ENCODE results near the gene FBXO22.
A peak's percentile ranks its signal among the peaks of the same experiment; 100 is the strongest.
"Not testable (repeated sequence)": the region's sequence is repeated elsewhere in the genome, so short reads cannot be mapped to it uniquely, and the experiment has no call there.

FBXO22 gene

DNA sequence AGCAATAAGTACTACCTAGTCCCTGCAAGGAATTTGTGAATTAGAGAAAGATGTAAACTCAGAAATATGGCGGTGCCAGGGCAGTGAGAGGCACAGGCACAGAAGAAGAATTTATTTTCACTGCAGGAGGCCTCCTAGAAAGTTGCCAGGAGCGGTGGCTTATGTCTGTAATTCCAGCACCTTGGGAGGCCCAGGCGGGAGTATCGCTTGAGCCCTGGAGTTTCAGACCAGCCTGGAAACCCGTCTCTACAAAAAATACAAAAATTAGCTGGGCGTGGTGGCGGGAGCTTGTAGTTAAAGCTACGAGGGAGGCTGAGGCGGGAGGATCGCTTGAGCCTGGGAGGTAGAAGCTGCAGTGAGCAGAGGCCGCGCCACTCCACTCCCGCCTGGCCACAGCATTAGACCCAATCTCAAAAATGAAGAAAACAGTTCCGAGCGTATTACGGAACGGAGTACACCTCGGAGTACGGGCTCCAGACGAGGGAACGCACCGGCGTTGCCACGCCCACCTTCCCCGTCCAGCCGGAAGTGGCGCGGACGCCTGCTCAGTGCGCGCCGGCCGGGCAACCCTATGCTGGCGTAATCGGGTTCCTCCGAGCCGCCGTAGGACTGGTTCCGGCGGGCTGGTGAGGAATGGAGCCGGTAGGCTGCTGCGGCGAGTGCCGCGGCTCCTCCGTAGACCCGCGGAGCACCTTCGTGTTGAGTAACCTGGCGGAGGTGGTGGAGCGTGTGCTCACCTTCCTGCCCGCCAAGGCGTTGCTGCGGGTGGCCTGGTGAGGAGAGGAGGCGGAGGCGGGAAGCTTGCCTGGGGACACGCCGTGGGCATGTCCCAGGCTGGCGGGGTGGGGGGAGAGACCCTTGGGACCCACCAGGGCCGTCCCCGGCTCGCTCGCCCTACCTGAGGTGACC, at the start of gene FBXO22:
TSS of gene FBXO22 (plus strand) at position 548 of the 909 bp plus-strand sequence. CDS start at position 634, 86 bp downstream.
- DNase-seq, result peak; percentile 90 to 91

DNA sequence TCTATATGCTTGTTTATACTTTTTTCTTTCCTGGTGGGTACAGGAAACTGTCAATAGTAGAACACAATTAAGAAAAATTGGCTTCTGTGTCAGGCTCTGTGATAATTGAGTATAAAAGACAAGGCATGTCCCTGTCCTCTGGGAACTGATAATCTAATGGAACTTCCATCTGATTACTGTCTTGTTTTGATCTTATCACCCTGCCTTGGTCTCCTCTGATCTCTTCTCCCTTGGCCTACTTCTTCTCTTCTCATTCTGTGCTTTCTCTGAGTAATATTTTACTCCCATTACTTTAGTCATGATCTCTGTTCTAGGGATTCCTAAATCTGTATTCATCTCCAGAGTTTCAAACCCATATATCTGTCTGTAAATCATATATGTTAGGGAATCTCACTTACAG, 45.8 kb upstream of the FBXO22 start:
- DNase-seq, result no peak

DNA sequence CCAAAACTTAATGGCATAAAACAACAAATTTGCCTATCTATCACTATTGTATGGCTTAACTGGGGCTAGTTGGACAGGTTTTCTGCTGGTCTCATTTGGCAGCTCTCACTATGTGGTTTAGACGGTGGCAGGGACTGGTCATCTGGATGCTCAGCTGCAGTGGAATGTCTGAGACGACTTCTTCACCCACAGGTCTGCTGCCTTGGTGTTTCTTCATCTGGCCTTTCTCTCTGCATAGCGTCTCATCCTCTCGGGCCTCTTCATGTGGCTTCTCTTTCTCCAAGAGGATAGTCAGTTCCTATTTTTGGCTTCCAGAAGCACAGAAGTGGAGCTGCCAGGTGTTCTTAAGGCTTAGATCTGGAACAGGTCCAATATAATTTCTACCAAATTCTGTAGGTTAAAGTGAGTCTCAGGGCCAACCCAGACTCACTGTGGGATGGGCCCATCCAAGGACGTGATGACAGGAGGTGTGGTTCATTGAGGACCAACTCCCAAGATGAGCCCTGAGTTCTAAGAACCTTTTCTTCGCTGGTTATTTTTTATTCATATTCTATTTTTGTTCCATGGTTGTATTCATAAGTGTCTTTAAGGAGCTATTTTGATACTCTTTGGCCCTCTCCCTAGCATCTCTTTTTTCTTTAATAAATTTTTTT, 41.8 kb upstream of the FBXO22 start:
- no peak for DNase-seq

DNA sequence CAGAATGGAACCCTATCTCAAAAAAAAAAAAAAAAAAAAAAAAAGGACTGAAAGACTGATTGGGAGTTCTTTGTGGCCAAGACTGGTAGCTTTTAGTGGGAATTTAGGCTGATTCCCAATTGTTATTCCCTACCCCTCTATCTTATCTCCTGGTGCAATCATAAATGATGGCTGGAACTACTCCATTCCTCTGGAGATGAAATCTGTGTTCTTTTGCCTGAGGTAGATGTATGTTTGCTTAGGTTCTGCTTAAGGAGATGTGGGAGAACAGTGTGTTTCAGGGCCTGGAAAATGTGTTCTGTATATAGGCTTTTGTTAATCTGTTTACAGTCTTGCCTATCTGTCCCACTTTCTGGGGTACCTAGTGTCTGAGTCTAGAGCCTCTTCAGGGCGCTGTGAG, 40.9 kb upstream of the FBXO22 start:
- DNase-seq, result no peak

DNA sequence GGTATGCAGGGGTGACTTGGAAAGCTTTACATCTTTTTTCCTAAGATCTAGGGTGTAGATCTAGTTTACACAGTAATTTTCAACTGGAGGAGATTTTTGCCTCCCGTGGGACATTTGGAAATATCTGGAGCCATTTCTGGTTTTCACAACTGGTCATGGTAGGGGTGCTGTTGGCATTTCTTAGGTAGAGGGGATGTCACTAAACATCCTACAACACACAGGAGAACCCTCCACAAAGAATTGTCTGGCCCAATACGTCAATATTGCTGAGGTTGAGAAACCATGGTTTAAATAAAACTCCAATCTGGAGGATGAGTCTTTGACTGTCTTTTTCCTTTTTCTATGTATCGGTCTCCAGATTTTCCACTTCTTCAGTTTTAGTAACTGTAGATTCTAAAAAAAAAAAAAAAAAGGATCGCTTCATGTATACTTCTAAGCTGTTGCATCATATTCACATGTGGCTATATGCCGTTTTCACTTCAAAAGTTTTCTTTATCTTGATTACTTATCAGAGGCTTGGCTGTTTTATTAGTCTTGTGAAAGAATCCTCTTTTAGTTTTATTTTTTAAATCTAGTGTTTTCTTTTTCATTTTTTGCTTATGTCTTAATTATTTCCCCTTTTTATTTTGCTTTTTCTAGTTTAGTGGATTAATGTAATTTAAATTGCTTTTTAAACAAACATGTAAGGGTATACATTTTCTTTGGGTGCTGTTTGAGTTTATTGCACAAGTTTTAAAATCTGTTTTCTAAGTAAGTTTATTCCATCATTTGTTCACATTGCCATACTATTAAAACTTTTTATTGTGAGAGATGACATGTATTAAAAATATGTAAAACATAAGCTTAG, 39.2 kb upstream of the FBXO22 start:
- DNase-seq, result no peak

DNA sequence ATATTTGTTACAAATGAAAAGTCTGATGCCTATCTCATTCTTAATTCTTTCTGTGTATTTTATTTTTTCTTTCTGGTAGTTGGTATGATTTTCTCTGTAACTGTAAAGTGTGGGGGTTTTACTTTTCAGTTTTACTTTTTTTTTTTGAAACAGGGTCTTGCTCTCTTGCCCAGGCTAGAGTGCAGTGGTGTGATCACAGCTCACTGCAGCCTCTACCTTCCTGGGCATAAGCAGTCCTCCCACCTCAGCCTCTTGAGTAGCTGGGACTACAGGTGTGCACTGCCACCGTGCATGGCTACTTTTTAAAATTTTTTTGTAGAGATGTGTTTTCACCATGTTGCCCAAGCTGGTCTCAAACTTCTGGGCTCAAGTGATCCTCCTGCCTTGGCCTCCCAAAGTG, 37.6 kb upstream of the FBXO22 start:
- not testable (repeated sequence) for DNase-seq

DNA sequence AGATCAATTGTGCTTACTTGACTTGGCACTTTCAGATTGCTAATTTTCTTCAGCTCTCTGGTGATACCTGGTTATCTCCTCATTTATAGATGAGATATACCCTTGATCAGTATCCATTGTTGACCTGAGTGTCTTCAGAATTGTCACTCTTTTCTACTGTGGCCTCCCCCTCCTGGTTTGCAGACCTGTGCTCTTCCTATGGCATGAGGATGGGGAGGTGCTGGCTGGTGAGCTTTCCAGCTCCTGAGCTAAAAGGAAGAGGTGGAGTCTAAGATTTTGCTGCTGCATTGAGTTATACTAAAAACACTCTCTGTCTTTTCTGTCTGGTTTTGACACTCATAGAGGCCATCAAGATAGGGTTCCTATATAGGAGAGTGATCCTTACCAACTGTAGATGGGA, 36.8 kb upstream of the FBXO22 start:
- DNase-seq, result no peak

DNA sequence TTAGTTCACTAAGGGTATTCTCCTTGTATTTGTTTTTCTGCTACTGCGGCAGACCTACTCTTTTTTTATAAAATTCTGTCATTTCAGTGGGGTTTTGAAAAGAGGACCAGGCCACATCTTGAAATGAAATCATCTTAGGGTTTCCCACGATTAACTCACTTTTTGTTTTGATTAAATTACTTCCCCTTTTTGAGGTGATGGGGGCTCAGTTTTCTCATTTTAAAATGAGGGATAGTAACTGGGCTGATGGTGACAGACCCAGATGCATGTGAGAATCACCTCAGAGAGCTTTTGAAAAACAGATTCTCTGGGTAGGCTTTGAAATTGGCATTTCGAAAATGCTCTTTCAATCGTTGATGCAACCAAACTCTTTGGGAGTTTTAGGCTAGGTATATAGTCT, 36.2 kb upstream of the FBXO22 start:
- no peak for DNase-seq

DNA sequence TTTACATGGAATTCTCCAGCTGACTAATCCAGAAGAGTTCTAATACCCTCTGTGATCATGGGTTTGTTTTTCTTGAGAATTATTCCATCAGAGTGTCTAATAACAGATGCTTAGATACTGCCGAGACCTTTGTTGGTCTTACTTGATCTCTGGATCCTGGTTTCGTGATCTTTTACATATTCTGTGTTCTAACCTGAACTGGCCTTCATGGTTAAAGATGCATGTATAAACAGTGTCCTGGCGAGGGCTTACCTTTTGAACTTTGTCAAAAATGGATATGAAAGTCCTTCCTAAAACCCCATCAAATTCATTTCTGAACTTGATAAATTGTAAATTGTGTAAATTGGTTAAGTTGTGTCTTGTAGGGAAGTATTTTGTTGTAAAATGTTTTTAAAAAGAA, 35.7 kb upstream of the FBXO22 start:
- no peak for DNase-seq

DNA sequence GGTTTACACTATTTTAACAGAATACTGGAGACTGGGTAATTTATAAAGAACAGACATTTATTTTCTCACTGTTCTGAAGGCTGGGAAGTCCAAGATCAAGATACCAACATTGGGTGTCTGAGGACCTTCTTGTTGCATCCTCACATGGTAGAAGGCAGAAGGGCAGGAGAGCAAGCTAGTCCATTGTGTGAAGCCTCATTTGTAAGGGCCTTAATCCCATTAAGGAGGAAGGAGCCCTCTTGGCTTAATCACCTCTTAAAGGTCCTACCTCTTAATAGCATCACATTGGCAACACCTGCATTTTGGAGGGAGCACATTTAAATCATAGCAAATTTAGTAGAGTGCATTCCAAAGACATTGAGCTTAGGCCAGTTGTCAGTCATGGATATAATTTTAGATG, 34.2 kb upstream of the FBXO22 start:
- DNase-seq, result no peak

DNA sequence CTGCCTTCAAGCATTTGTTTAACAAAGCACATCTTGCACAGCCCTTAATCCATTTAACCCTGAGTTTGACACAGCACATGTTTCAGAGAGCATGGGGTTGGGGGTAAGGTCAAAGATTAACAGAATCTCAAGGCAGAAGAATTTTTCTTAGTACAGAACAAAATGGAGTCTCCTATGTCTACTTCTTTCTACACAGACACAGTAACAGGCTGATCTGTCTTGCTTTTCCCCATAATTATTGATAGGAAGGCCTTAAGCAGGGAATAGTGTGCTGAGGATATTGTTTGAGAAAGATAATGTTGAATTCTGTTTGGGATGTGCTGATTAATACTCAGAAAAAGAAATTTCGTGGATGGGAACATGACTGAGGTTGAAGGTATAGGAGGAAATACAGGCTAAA, 32.1 kb upstream of the FBXO22 start:
- DNase-seq, result not testable (repeated sequence)

DNA sequence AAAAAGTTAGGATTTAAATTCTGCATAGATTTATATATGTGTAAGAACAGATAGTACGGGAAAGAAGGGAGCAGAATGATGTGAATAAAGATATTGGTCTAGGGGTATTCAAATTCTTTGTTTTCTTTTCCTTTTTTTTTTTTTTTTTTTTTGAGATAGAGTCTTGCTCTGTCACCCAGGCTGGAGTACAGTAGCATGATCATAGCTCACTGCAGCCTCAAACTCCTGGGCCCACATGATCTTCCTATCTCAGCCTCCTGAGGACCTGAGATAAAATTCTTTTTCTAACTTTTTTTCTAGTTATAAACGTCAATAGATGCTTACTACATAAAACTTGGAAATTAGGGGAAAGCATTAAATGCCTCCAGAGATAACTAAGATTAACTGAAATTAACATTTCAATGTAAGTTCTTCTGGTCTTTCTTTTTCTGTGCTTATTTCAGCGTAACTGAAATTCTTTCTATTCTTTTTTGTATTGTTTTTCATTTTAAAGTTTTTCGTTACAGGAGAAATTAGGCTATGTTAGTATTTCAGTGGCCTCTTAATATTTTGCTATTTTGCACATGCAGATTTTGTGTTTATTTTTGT, 31.2 kb upstream of the FBXO22 start:
- DNase-seq, result no peak

DNA sequence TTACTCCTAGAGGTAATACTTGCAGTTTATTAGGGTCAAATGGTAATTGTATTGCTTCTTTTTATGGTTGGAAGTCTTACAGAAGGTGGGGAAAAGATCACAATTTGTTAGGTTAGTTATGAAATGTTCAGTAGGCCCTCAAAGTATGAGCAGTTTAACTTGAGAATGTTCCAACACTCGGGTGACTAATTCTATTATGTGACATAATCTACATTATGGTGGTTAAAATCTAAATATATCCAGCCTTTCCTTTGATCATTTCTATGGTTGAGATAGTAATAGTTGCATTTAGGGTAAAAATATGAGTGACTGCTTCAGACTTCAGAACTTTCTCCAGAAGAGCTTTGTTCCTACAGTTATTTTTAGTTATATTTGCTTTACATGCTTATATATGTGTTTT, 19.6 kb upstream of the FBXO22 start:
- DNase-seq, result no peak

DNA sequence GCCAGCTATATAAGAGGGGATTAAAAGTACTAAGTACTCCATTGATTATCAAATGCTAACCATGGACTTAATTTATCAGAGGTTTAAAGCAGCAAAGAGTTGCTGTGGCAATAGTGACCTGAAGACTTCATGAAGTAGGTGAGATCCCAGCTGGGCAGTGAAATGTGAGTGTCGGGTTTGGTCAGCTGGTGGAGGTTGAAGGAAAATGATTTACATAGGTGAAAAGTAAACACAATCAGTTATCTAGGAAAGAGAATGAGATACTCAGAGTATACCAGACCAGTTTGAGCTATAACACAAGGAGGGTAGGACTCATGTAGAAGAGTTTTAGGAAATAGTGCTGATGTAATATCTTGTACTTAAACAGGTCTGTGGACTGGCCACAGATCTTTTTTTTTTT, 16.5 kb upstream of the FBXO22 start:
- no peak for DNase-seq

DNA sequence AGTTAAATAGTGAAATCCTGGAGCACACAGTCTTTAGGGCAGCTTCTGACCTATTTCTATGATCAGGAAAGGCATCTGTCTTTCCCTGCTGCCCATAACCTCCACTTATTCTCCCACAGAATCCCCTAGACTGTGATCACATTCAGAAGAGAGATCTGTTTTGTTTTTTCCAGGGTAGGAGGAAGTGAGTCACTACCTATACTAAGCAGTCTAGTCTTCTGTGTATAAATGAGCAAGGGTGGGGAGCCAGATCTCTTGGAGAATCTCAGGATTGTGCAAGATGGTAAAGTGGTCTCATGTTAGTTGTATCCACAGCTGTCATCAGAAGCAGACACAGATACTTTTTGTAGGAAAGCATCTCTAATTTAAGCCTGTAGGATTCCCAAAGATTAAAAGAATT, 11.8 kb upstream of the FBXO22 start:
- DNase-seq, result no peak

DNA sequence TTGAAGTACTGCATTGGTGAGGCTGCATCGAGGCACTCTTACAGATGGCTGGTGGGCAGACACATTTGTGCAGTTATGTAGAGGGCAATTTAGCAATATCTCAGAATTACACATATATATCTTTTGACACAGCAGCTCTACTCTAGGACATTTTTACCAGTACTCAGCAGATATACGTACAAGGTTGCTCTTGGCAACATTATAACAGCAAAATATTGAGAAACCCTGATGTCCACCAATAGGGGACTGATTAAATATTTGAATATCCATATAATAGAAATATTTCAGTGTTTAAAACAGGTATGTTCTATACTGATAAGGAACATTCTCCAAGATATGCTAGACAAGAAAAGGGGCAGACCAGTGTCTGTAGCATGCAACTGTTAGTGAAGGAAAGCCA, 7.9 kb upstream of the FBXO22 start:
- no peak for DNase-seq

DNA sequence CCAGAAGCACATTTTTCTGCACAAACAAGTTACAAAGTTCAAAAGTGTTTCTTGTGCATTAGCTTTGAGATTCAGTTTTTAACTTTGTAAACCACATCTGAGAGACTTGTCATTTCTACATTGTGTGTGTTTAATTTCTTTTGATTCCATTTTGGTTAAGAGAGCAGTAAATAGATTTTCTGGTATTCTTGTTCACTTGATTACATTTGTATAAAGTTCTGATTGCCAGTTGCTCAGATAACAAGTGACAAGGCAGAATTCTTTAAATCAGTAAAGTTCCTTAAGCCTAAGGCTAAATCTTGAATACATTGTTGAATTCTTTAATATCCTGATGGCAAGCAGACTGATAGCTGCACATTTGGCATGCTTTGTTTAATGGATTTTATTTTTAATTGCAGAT, 3.1 kb upstream of the FBXO22 start:
- no peak for DNase-seq

DNA sequence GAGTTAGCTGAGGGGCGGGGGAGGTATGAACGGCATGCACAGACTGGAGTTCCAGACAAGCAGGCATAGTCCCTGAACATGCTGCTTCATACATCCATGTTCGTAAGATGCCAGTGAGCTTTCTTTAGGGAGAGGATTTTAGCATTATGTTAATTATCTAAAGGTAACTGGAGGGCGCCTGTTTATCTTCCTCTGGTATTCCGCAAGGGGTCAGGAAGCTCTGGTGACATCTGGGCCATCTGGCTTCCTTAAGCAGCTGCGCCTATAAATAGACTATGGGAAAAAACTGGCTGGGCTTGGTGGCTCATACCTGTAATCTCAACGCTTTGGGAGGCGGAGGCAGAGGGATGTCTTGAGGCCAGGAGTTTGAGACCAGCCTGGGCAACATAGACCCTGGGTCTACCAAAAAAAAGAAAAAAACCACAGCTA, 1.5 kb upstream of the FBXO22 start:
- no peak for DNase-seq

DNA sequence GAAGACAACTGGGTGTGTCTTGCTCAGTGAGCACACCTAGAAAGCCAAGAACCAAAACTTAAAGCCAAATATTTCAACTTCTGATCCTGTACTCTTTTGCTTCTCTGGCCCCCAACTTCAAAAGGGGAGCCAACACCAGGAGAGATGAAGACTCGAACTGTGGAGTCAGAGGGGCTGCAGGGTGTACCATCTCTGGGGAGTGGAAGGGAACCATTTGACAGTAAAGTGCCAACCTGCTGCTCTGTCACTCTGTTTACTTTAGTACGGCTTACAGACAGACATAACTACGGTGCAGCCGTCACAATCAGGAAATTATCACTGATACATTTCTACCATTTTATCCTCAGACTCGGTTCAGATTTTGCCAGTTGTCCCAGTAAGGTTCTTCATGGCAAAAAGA, 1.6 kb downstream of the FBXO22 start:
- DNase-seq, result no peak

DNA sequence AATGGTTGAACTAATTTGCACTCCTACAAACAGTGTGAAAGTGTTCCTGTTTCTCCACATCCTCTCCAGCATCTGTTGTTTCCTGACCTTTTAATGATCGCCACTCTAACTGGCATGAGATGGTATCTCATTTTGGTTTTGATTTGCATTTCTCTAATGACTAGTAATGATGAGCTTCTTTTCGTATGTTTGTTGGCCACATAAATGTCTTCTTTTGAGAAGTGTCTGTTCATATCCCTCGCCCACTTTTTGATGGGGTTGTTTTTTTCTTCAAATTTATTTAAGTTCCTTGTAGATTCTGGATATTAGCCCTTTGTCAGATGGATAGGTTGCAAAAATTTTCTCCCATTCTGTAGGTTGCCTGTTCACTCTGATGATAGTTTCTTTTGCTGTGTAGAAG, 6.7 kb downstream of the FBXO22 start:
- DNase-seq, result not testable (repeated sequence)

DNA sequence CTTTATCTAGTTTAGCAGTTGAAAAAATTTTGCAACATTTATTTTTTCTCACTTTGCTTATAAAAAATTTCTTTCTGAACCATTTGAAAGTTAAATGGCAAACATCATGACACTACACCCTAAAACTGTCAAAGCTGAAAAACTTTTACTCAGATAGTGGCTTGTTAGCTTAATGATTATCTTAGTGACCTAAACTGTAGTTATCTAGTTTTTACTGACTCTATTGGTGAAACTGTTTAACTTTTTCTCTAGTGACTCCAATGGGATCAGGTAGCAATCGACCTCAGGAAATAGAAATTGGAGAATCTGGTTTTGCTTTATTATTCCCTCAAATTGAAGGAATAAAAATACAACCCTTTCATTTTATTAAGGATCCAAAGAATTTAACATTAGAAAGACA, 13.3 kb downstream of the FBXO22 start:
- DNase-seq, result no peak

DNA sequence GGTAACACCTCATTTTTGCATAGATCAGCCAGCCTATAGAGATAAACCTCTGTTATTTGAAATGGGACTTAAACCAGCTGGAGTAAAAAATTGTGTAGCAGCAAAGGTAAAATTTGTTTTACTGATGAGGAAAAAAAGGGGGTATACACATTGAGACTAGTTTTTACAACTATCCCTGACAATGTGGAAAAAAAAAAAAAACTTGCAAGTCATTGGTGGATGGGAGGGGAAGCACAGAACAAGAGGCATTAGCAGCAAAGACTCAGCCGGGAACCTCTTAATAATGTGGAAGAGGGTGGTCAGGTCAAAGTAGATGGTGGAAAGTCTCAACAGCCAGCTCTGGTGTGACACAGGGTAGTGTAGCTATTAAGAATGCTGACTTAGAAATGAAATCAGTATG, 14.5 kb downstream of the FBXO22 start:
- DNase-seq, result no peak

DNA sequence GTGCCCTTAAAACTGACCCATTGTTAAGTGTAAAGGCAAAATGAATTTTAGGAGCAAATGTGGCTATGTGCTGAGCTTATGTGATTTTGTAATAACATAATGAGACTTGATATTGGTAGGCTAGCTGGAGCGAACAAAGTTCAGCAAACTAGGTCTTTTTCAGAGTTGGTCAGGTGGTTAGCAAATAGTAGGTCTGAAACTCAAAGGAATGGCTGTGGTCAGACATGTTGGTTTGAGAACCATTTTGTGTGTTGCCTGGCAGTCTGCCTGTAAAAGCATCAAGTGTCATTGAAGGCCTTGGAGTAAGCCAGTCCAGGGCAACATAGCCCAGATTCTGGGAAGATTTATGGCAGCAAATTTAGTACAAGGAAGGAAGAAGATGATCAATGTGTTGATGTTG, 16.4 kb downstream of the FBXO22 start:
- no peak for DNase-seq

Measured in stimulated activated CD4-positive, alpha-beta T cell treated with anti-CD3 and anti-CD28 coated beads, Interleukin-2, amount 100 ng/mL, for 48 hours (primary cell).